GM23338 (cell line): Measurements from ENCODE around the gene QSOX1. TPM values are rescaled to one million over a fixed set of nuclear protein-coding genes. Genes with fewer than 3 reads are reported as not detected.

Experiments used
- ATAC-seq: fragments of 200-7000 bp; cut with Tn5 transposase; 3 replicates; pipeline ENCODE4 v1.9.1; 2020
- DNase-seq: peaks from one replicate; pipeline ENCODE4 v3.0.0-alpha.2; 2015; ENCODE audit warnings: low spot score
- H2AFZ ChIP-seq: fragments of 200-600 bp; sonication (generic); 2 replicates; pipeline ENCODE4 v1.8.0; 2016; ENCODE audit warnings: antibody characterized with exemption, mild to moderate bottlenecking, moderate library complexity
- H3F3A ChIP-seq: fragments of 200-600 bp; sonication (generic); replicated peaks from 2 replicates; pipeline ENCODE4 v1.8.0; 2017; ENCODE audit warnings: antibody characterized with exemption, mixed run types, low read depth
- H3K27ac ChIP-seq: fragments of 200-600 bp; sonication (generic); 2 replicates; pipeline ENCODE4 v1.6.1; 2016; ENCODE audit warnings: low read depth
- H3K27me3 ChIP-seq: fragments of 200-600 bp; sonication (generic); 2 replicates; pipeline ENCODE4 v1.8.0; 2016; ENCODE audit warnings: mild to moderate bottlenecking, mixed run types, moderate library complexity; ENCODE audit not compliant: insufficient read depth
- H3K36me3 ChIP-seq: fragments of 200-600 bp; sonication (generic); 2 replicates; pipeline ENCODE4 v1.8.0; 2016; ENCODE audit warnings: mild to moderate bottlenecking; ENCODE audit not compliant: insufficient read depth
- H3K4me1 ChIP-seq: fragments of 200-600 bp; sonication (generic); 2 replicates; pipeline ENCODE4 v1.8.0; 2016; ENCODE audit warnings: mild to moderate bottlenecking, moderate library complexity; ENCODE audit not compliant: insufficient read depth
- H3K4me2 ChIP-seq: fragments of 200-600 bp; sonication (generic); 2 replicates; pipeline ENCODE4 v1.7.1; 2017; ENCODE audit warnings: mixed run types
- H3K4me3 ChIP-seq: fragments of 200-600 bp; sonication (generic); 2 replicates; pipeline ENCODE4 v1.6.1; 2016; ENCODE audit warnings: mixed run types
- H3K79me2 ChIP-seq: fragments of 200-600 bp; sonication (generic); replicated peaks from 2 replicates; pipeline ENCODE4 v1.8.0; 2017; ENCODE audit warnings: mild to moderate bottlenecking; ENCODE audit not compliant: insufficient read depth
- H3K9me2 ChIP-seq: fragments of 200-600 bp; sonication (generic); 2 replicates; pipeline ENCODE4 v1.8.0; 2017; ENCODE audit not compliant: insufficient read depth
- H4K20me1 ChIP-seq: fragments of 200-600 bp; sonication (generic); replicated peaks from 2 replicates; pipeline ENCODE4 v1.8.0; 2017; ENCODE audit warnings: mild to moderate bottlenecking; ENCODE audit not compliant: insufficient read depth
- H3K27ac Mint-ChIP-seq: 2 replicates; pipeline ENCODE4 v1.8.0; 2020; ENCODE audit warnings: inconsistent platforms, mild to moderate bottlenecking, moderate library complexity, mixed read lengths
- H3K27me3 Mint-ChIP-seq: 3 replicates; pipeline ENCODE4 v1.8.0; 2022; ENCODE audit warnings: low read depth, mild to moderate bottlenecking, moderate library complexity, mixed read lengths, inconsistent platforms; ENCODE audit not compliant: insufficient read depth, poor library complexity
- H3K36me3 Mint-ChIP-seq: 3 replicates; pipeline ENCODE4 v1.8.0; 2021; ENCODE audit warnings: low read depth, mild to moderate bottlenecking, inconsistent platforms, moderate library complexity, mixed read lengths
- H3K4me1 Mint-ChIP-seq: 3 replicates; pipeline ENCODE4 v1.8.0; 2020; ENCODE audit warnings: mild to moderate bottlenecking, inconsistent platforms, mixed read lengths
- H3K4me3 Mint-ChIP-seq: 3 replicates; pipeline ENCODE4 v1.8.0; 2021; ENCODE audit warnings: moderate library complexity, mild to moderate bottlenecking, inconsistent platforms, mixed read lengths
- H3K9me3 Mint-ChIP-seq: 3 replicates; pipeline ENCODE4 v1.8.0; 2020; ENCODE audit warnings: moderate library complexity, mild to moderate bottlenecking, inconsistent platforms, mixed read lengths
- CREB1 ChIP-seq: fragments of 250-450 bp; sonication (Bioruptor Pico); IDR thresholded peaks from 2 replicates; pipeline ENCODE4 v1.5.0; 2020; ENCODE audit warnings: low read depth, mild to moderate bottlenecking, moderate library complexity
- ETS1 ChIP-seq: IDR thresholded peaks from 2 replicates; pipeline ENCODE4 v1.6.1; 2016; ENCODE audit warnings: antibody characterized with exemption
- EZH2phosphoT487 ChIP-seq: fragments of 200-600 bp; sonication (generic); IDR thresholded peaks from one replicate; pipeline ENCODE4 v1.8.1; 2018; ENCODE audit warnings: antibody characterized with exemption; ENCODE audit not compliant: unreplicated experiment
- JUNB ChIP-seq: IDR thresholded peaks from one replicate; pipeline ENCODE4 v1.6.1; 2016; ENCODE audit warnings: antibody characterized with exemption; ENCODE audit not compliant: unreplicated experiment
- STAT1 ChIP-seq: IDR thresholded peaks from one replicate; pipeline ENCODE4 v1.6.1; 2016; ENCODE audit warnings: antibody characterized with exemption; ENCODE audit not compliant: unreplicated experiment
- ZNF114 ChIP-seq: fragments of 250-450 bp; sonication (Bioruptor Pico); IDR thresholded peaks from 2 replicates; pipeline ENCODE4 v1.5.0; 2020; ENCODE audit warnings: mild to moderate bottlenecking, moderate library complexity
- ZNF331 ChIP-seq: fragments of 250-450 bp; sonication (Bioruptor Pico); IDR thresholded peaks from 2 replicates; pipeline ENCODE4 v1.5.0; 2020; ENCODE audit warnings: low read depth, mild to moderate bottlenecking, moderate library complexity
- ZNF462 ChIP-seq: fragments of 250-450 bp; sonication (Bioruptor Pico); IDR thresholded peaks from 2 replicates; pipeline ENCODE4 v1.5.0; 2020; ENCODE audit warnings: mild to moderate bottlenecking, moderate library complexity
- polyA plus RNA-seq: library from polyadenylated mRNA; unstranded; fragments of >200 nt; fragmentation: Nextera tagmentation; extraction: Ambion mirVana; gene quantifications from 2 replicates; pipeline ENCODE4 v1.2.1, GENCODE V29; 2016
- total RNA-seq: library from RNA; depleted of rRNA; stranded (reverse); fragments of >200 nt; shearing (Covaris generic); gene quantifications from 2 replicates; pipeline ENCODE4 v1.2.3, GENCODE V29; 2014

QSOX1 gene
- total and polyA plus RNA-seq, 2 experiments from 2014 or later: 47.8 to 119 TPM

GRCh38 chr1:180225403-180225802, 70.7 kb downstream of the QSOX1 start:
- H3K27me3 Mint-ChIP-seq: peaks cover 35% of the 10 kb centered on the region
- H3K27ac Mint-ChIP-seq: no peak overlapping the region
- TF ChIP-seq EZH2phosphoT487: no peak
- no peak for TF ChIP-seq ZNF331
- TF ChIP-seq ZNF114 (CRISPR knock-in tag): no peak
- TF ChIP-seq CREB1 (CRISPR knock-in tag): no peak
- no peak for TF ChIP-seq STAT1
- no peak for TF ChIP-seq ETS1
- no peak for TF ChIP-seq ZNF462 (CRISPR knock-in tag)
- TF ChIP-seq JUNB: no peak

More at GRCh38 chr1:180225403-180225802, 70.7 kb downstream of the QSOX1 start:
- peaks cover 14% of the 10 kb centered on the region for H3F3A ChIP-seq
- no peak for ATAC-seq
- H3K9me2 ChIP-seq: no peaks in the 10 kb centered on the region
- H3K79me2 ChIP-seq: no peaks in the 10 kb centered on the region
- H3K4me1 ChIP-seq: peaks cover 24% of the 10 kb centered on the region; the same call in 1 of the 2 replicates
- Mint-ChIP-seq H3K36me3 (no peaks in the 10 kb centered on the region; the same call in 2 of the 3 replicates), H3K4me1 (peaks cover 21% of the 10 kb centered on the region), H3K4me3 (no peak overlapping the region), H3K9me3 (peaks cover 7% of the 10 kb centered on the region)
- no peaks in the 10 kb centered on the region for H3K36me3 ChIP-seq
- no peak for DNase-seq
- no peak overlapping the region for H3K27ac ChIP-seq
- H4K20me1 ChIP-seq: no peaks in the 10 kb centered on the region; the same call in 1 of the 2 replicates
- H3K4me2 ChIP-seq: no peak overlapping the region
- H2AFZ ChIP-seq: no peak overlapping the region
- no peak overlapping the region for H3K4me3 ChIP-seq
- peaks cover 55% of the 10 kb centered on the region for H3K27me3 ChIP-seq
